ENCODE results near the gene GALNT12.

DNA sequence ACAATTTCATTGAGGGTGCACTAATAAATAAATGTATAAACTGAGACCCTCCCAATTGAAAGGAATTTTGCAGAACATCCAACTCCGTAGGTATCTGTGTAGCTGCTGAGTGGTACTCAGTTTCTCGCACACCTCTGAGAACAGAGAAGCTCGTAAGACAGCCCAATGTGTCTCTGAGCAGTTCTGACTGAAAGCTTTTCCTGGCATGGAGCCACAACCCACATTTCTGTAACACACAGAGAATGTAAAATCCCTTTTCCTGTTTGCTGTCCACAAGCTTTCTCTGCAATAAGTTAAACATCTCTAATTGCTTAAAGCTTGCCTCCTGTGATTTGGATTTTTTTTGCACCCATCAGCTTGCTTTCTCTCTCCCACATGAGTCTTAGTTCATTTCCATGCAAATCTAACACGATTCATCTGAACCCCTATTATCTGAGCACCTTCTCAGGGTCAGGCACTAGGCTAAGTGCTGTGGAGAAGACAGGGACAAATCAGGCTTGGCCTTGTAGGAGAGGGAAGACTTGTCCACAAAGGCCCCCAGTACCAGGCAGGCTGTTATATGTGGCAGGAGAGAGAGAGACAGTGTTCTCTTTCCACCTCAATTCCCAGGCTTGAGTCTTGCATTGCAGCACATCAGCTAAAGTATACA is 92.1 kb downstream of the GALNT12 start:
- TF ChIP-seq, protein P1, sequence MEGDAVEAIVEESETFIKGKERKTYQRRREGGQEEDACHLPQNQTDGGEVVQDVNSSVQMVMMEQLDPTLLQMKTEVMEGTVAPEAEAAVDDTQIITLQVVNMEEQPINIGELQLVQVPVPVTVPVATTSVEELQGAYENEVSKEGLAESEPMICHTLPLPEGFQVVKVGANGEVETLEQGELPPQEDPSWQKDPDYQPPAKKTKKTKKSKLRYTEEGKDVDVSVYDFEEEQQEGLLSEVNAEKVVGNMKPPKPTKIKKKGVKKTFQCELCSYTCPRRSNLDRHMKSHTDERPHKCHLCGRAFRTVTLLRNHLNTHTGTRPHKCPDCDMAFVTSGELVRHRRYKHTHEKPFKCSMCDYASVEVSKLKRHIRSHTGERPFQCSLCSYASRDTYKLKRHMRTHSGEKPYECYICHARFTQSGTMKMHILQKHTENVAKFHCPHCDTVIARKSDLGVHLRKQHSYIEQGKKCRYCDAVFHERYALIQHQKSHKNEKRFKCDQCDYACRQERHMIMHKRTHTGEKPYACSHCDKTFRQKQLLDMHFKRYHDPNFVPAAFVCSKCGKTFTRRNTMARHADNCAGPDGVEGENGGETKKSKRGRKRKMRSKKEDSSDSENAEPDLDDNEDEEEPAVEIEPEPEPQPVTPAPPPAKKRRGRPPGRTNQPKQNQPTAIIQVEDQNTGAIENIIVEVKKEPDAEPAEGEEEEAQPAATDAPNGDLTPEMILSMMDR (IDR thresholded peaks at IDR 0.05) = no peak
- TF ChIP-seq EZH2phosphoT487 (IDR thresholded peaks at IDR 0.05) = no peak
- TF ChIP-seq EZH2 (IDR thresholded peaks at IDR 0.05) = no peak

All from neural progenitor cell (in vitro differentiated cells).